Heart left ventricle (tissue), 16 donors: Measurements from ENCODE around the gene SOCS3. TPM values are rescaled to one million over a fixed set of nuclear protein-coding genes. Genes with fewer than 3 reads are reported as not detected.
A peak's percentile ranks its signal among the peaks of the same experiment; 100 is the strongest.

Source experiments
- ATAC-seq, 4 donors: fragments of 200-7000 bp; cut with Tn5 transposase; one replicate each; pipeline ENCODE4 v1.9.1; 2020 to 2022; ENCODE audit warnings: moderate library complexity in 4 of 4, mild to moderate bottlenecking in 3 of 4, moderate number of reproducible peaks in 1 of 4
- DNase-seq, 5 donors: peaks; one replicate each; pipeline ENCODE4 v3.0.0-alpha.2; 2020
- H3K27ac ChIP-seq, 12 donors: fragments of 200-600 bp; sonication (generic) in 4 of 12; one replicate each; pipeline versions ENCODE4 v1.5.0 to v1.8.0; 2016 to 2022; ENCODE audit warnings: mild to moderate bottlenecking in 2 of 12
- H3K27me3 ChIP-seq, 9 donors: fragments of 200-600 bp; sonication (generic) in 2 of 9; one replicate each; pipeline versions ENCODE4 v1.5.1 to v1.8.0; 2016 to 2022; ENCODE audit warnings: mild to moderate bottlenecking in 3 of 9
- H3K36me3 ChIP-seq, 9 donors: fragments of 200-600 bp; sonication (generic) in 2 of 9; one replicate each; pipeline versions ENCODE4 v1.5.0 to v1.8.0; 2018 to 2022; ENCODE audit warnings: mild to moderate bottlenecking in 2 of 9
- H3K4me1 ChIP-seq, 12 donors: fragments of 200-600 bp; sonication (generic) in 4 of 12; one replicate each; pipeline versions ENCODE4 v1.5.0 to v1.8.0; 2016 to 2022; ENCODE audit warnings: mild to moderate bottlenecking in 3 of 12
- H3K4me3 ChIP-seq, 12 donors: fragments of 200-600 bp; sonication (generic) in 4 of 12; one replicate each; pipeline versions ENCODE4 v1.5.0 to v1.8.0; 2017 to 2022; ENCODE audit warnings: mild to moderate bottlenecking in 9 of 12, moderate library complexity in 4 of 12
- H3K9me3 ChIP-seq, 12 donors: fragments of 200-600 bp; sonication (generic) in 4 of 12; one replicate each; pipeline versions ENCODE4 v1.5.0 to v1.8.0; 2016 to 2022; ENCODE audit warnings: mild to moderate bottlenecking in 1 of 12
- POLR2A ChIP-seq, 2 donors: fragments of 450-650 bp; IDR thresholded peaks; one replicate each; pipeline ENCODE4 v1.6.1; 2017; ENCODE audit warnings: antibody characterized with exemption in 2 of 2, mild to moderate bottlenecking in 2 of 2, moderate library complexity in 2 of 2
- WGBS, 4 donors: extraction: QIAGEN DNeasy Blood & Tissue Kit in 2 of 4; methylation state at CpG; one replicate each; pipeline versions ENCODE4 v1.1.5 to v1.1.7; 2013 to 2018; 5-methylcytosine and 5-hydroxymethylcytosine counted together
- intact Hi-C, 10 donors: fragments of 100-400 bp; cut with DNase I; formaldehyde crosslinking; loops; one replicate each; pipeline versions ENCODE4 v1.11.1 to v1.14.2; 2022
- polyA plus RNA-seq, 2 donors: library from polyadenylated mRNA; stranded (reverse); fragments of 200-250 nt; gene quantifications; one replicate each; pipeline ENCODE4 v1.2.3, GENCODE V29; 2013
- total RNA-seq, 9 donors: library from RNA; depleted of rRNA in 2 of 9; stranded (reverse); fragments of >200 nt in 2 of 9; fragmentation: NEBNext Ultra II Directional in 3 of 9; extraction: Animal tissue kit (Norgen Biotek cat#: 25700) in 3 of 9; gene quantifications; one replicate each; pipeline versions ENCODE4 v1.1.0 to v1.2.4, GENCODE V29; 2016 to 2023
- TF ChIP-seq, protein P1 (sequence below), 12 donors: fragments of 200-600 bp; sonication (generic) in 4 of 12; IDR thresholded peaks; one replicate each; pipeline versions ENCODE4 v1.5.0 to v1.8.0; 2018 to 2022; ENCODE audit warnings: antibody characterized with exemption in 12 of 12, mild to moderate bottlenecking in 5 of 12
- donor health status: ischemic (EF 13 %, LVEDD 7.1; RV severe dilation, severe dysfunction).
- donor health status: healthy with polysubstance abuse.
- donor health status: DM: no; HTN: yes; CAD: no.
- donor health status: DM: no; HTN: no; CAD: no.
- donor health status: ischemic (EF 25% LVEDD 6.9; RV normal size, moderate dysfunction).
- donor health status: ischemic (EF 25% LVEDD 5.7; RV mildly dilated, moderate dysfunction).
- donor health status: healthy.
- donor health status: DM: yes; HTN: yes; CAD: no.
- donor health status: ischemic (EF 35%, LVEDD 5.7; RV mildly dilated, moderate dysfunction).
- donor health status: nonischemic (EF 11% LVEDD 7.7; RV severe dilation, severe dysfunction).
- donor health status: DM: yes; HTN: yes; CAD: no.
- donor health status: PGD.
- donor health status: ischemic (EF 29% LVEDD 5.4; RV normal size, mild dysfunction).
- donor health status: nonischemic (EF 23%, LVEDD 6.1; RV moderate dilation, normal function).

SOCS3 gene
- total and polyA plus RNA-seq, 11 donors: 4.6 to 134 (median 15.9) TPM

DNA sequence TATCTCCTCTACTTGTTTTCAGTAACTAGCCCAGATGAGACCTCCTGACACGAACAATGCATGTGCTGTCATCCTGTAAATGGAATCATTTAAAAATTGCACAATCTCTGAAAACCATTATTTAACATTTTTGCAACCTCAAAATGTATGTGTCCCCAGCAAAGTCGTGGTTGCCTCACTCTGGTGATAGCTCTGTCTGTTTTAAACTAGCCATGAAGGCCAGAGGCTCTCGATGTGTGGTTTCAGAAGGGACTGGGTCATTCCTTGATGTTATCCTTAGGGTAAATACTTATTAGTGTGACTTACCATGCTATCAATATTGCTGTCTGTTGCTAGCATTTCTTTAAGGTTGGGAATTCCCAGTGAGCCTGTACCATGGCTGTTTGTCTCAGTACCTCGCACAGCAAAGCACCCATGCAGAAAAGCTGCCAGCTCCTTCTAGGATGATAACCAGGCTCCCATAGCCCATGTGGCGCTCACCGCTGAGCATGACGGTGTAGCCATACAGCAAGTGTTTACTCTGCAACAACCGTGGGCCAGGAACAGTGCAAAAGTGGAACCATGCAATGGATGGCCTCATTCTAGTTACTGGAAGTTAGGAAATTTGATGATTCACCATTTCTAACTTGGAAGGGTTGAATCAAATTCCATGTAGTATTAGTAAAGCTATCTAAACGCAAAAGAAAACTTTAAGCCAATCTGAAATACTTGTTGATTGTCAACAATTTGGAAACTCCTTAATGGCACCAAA lies 15.7 kb upstream of the SOCS3 start:
- intact Hi-C loops: loop anchor here in 1 of 10 donors (2.0 kb wide), 1 partner anchor 45 kb away; no protein-coding TSS in a partner anchor
- Histone ChIP-seq H3K4me1 (peaks cover 3 to 76% (median 20%) of the 10 kb centered on the region in 12 donors), H3K9me3 (no peaks in the 10 kb centered on the region), H3K27ac (peak overlapping the region in 9 of 12 donors; percentile 11 to 98 (median 49)), H3K27me3 (no peaks in the 10 kb centered on the region), H3K4me3 (no peak overlapping the region), H3K36me3 (peaks cover 0 to 4% (median 0%) of the 10 kb centered on the region in 9 donors)
- ATAC-seq (peak in 2 of 4 donors; percentile 46 to 60), DNase-seq (peak in 3 of 5 donors; percentile 16 to 63 (median 50))
- 65 to 74% (median 69%) methylated on average over 9 of the region's 9 CpGs for WGBS, 4 donors
- TF ChIP-seq, protein P1, sequence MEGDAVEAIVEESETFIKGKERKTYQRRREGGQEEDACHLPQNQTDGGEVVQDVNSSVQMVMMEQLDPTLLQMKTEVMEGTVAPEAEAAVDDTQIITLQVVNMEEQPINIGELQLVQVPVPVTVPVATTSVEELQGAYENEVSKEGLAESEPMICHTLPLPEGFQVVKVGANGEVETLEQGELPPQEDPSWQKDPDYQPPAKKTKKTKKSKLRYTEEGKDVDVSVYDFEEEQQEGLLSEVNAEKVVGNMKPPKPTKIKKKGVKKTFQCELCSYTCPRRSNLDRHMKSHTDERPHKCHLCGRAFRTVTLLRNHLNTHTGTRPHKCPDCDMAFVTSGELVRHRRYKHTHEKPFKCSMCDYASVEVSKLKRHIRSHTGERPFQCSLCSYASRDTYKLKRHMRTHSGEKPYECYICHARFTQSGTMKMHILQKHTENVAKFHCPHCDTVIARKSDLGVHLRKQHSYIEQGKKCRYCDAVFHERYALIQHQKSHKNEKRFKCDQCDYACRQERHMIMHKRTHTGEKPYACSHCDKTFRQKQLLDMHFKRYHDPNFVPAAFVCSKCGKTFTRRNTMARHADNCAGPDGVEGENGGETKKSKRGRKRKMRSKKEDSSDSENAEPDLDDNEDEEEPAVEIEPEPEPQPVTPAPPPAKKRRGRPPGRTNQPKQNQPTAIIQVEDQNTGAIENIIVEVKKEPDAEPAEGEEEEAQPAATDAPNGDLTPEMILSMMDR (IDR thresholded peaks at IDR 0.05): no peak
- no peak for TF ChIP-seq POLR2A (IDR thresholded peaks at IDR 0.05)

DNA sequence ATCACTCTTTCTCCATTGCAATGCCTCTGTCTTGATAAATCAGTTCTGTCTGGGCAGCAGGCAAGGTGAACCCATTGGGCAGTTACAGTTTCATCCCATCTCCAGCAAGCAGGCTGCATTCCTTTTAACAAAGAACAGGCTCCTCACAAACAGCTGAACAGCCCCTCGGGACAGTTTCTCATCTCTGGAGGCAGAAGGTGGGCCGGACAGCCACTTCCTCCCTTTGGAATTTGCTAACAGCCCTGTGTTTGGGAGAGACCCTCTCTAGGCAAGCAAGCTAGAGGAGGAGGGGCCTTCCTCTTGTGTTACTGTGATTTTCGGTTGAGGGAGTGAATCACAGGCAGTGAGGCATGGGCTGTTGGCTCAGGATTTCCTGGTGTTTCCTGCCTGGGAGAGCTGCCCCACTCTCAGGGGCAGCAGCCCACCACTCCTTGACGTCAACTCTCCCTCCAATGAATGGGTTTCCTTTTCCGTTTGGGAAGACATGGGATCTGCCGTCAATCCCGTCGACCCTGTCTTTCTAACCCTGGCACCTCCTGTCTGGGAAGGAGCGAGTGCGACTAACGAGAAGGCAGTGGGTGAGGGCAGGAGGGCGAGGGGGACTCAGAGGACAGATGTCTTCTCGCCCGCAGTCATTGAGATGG lies 14.9 kb upstream of the SOCS3 start:
- peak in 1 of 5 donors; percentile 8 for DNase-seq
- intact Hi-C loops: no loop called here
- TF ChIP-seq, protein P1 (IDR thresholded peaks at IDR 0.05): no peak
- no peak for TF ChIP-seq POLR2A (IDR thresholded peaks at IDR 0.05)
- H3K4me3 ChIP-seq: no peak overlapping the region
- peaks cover 3 to 68% (median 16%) of the 10 kb centered on the region in 12 donors for H3K4me1 ChIP-seq
- 52 to 66% (median 57%) methylated on average over 12 to 14 of the region's 14 CpGs for WGBS, 4 donors
- peak in 1 of 4 donors; percentile 73 for ATAC-seq
- no peaks in the 10 kb centered on the region for H3K9me3 ChIP-seq
- no peaks in the 10 kb centered on the region for H3K27me3 ChIP-seq
- no peaks in the 10 kb centered on the region for H3K36me3 ChIP-seq
- H3K27ac ChIP-seq: peak overlapping the region in 11 of 12 donors; percentile 11 to 98 (median 41)

DNA sequence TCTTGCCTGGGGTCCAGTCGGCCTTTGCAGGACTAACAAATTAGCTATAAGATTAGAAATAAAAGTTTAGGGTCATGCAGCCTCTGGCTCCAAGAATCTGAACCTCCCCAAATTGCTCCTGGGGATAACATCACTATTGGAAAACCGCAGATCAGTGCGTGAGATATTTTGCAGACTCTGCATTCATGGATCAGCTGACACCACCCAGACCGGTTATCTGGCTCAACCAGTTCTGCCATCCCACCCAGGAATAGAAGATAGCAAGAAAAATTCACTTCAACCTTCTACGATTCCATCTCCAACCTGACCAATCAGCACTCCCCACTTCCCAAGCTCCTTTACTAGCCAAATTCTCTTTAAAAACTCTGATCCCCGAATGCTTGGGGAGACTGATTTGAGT lies 14.3 kb upstream of the SOCS3 start:
- no peak overlapping the region for H3K4me3 ChIP-seq
- intact Hi-C loops: no loop called here
- 63 to 77% (median 75%) methylated on average over 6 of the region's 6 CpGs for WGBS, 4 donors
- DNase-seq (no peak), ATAC-seq (no peak)
- H3K36me3 ChIP-seq: no peaks in the 10 kb centered on the region
- H3K27me3 ChIP-seq: no peaks in the 10 kb centered on the region
- peaks cover 0 to 62% (median 10%) of the 10 kb centered on the region in 12 donors for H3K4me1 ChIP-seq
- TF ChIP-seq, protein P1 (IDR thresholded peaks at IDR 0.05): no peak
- no peak for TF ChIP-seq POLR2A (IDR thresholded peaks at IDR 0.05)
- H3K27ac ChIP-seq: peak overlapping the region in 6 of 12 donors; percentile 13 to 98 (median 49)
- H3K9me3 ChIP-seq: no peaks in the 10 kb centered on the region

DNA sequence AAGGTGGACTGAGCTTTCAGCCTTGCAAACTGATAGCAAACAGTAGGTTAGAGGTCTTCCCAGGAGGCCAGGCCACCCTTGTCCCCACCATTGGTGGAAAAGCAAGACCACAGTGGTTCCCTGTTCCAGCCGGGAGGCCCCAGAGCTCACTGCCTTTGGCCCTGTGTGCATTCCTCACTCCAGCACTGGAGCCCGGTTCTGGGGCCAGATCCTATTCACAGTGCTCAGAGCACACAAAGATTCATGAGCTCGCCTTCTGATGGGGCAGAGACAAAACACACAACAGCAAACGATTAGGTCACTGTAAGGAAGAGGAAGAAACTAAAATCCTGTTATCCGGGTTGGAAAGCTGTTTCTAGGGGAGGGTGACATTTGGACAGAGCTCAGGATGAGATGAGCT lies 13.0 kb upstream of the SOCS3 start:
- Histone ChIP-seq H3K4me1 (peaks cover 0 to 54% (median 4%) of the 10 kb centered on the region in 12 donors), H3K36me3 (no peaks in the 10 kb centered on the region), H3K4me3 (no peak overlapping the region), H3K27me3 (no peaks in the 10 kb centered on the region), H3K9me3 (no peaks in the 10 kb centered on the region), H3K27ac (peak overlapping the region in 1 of 12 donors; percentile 9)
- intact Hi-C loops: no loop called here
- no peak for ATAC-seq
- no peak for DNase-seq
- 53 to 65% (median 60%) methylated on average over 5 of the region's 5 CpGs for WGBS, 4 donors
- TF ChIP-seq POLR2A (IDR thresholded peaks at IDR 0.05): no peak
- TF ChIP-seq, protein P1 (IDR thresholded peaks at IDR 0.05): no peak
